Panc1 (cell line): ENCODE data around the gene TMEM260.

Experiments used
- POLR2AphosphoS5 ChIP-seq: IDR thresholded peaks from 2 replicates; pipeline ENCODE4 v1.6.1; 2012; ENCODE audit warnings: mild to moderate bottlenecking, low read depth, low read length, moderate library complexity
- SIN3A ChIP-seq: IDR thresholded peaks from 2 replicates; pipeline ENCODE4 v1.6.1; 2012; ENCODE audit warnings: low read depth, mild to moderate bottlenecking, low read length, moderate library complexity, borderline replicate concordance; ENCODE audit not compliant: insufficient read depth
- TF ChIP-seq, protein P1 (sequence below): fragments of 450-650 bp; IDR thresholded peaks from 2 replicates; pipeline ENCODE4 v1.5.1; 2017; ENCODE audit warnings: mild to moderate bottlenecking

GRCh38 chr14:56554301-56554700 lies 25.3 kb upstream of the TMEM260 start:
- TF ChIP-seq POLR2AphosphoS5 (no peak), SIN3A (no peak)
- TF ChIP-seq, protein P1, sequence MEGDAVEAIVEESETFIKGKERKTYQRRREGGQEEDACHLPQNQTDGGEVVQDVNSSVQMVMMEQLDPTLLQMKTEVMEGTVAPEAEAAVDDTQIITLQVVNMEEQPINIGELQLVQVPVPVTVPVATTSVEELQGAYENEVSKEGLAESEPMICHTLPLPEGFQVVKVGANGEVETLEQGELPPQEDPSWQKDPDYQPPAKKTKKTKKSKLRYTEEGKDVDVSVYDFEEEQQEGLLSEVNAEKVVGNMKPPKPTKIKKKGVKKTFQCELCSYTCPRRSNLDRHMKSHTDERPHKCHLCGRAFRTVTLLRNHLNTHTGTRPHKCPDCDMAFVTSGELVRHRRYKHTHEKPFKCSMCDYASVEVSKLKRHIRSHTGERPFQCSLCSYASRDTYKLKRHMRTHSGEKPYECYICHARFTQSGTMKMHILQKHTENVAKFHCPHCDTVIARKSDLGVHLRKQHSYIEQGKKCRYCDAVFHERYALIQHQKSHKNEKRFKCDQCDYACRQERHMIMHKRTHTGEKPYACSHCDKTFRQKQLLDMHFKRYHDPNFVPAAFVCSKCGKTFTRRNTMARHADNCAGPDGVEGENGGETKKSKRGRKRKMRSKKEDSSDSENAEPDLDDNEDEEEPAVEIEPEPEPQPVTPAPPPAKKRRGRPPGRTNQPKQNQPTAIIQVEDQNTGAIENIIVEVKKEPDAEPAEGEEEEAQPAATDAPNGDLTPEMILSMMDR: no peak
